ENCODE data around the gene THEM4.
"Not testable (repeated sequence)": the region's sequence is repeated elsewhere in the genome, so short reads cannot be mapped to it uniquely, and the experiment has no call there.

The THEM4 gene

DNA sequence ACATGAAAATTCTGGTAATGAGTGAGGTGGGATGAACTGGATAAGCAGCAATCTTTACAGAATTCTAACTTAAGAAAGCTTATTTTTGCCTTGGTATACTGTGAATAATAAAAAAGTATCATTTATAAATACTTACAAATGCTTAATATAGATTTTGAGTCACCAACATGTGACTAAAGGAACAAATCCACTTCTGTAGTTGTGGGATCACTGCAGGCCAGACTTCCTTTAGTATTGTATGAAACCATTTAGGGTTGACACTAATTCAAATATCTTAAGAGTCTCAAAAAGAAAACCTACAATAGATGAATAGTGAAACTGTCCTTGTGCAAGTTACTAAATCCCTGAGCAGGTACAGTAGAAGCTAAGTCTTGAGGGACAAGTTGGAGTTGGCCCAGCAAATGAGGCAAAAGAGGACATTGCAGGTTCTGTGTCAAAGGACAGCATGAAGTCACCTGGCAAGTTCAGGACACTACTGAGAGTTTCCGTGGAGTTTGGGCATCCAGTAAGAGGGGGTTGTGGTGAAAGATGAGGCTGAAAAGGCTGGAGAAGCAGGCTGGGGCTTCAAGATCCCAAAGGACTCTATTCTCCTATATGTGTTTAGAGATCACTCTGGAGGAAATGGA lies 5.9 kb upstream of the THEM4 start:
- ATAC-seq (replicated peaks) (no peak), DNase-seq (no peak)
- no peaks in the 10 kb centered on the region for H3K27me3 Mint-ChIP-seq
- H3K4me1 Mint-ChIP-seq: peaks cover 5 to 6% of the 10 kb centered on the region in 2 donors
- H3K36me3 Mint-ChIP-seq: no peaks in the 10 kb centered on the region
- H3K9me3 Mint-ChIP-seq: peaks cover 4% of the 10 kb centered on the region in 2 donors
- no peak overlapping the region for H3K27ac Mint-ChIP-seq
- H3K4me3 Mint-ChIP-seq: no peak overlapping the region

DNA sequence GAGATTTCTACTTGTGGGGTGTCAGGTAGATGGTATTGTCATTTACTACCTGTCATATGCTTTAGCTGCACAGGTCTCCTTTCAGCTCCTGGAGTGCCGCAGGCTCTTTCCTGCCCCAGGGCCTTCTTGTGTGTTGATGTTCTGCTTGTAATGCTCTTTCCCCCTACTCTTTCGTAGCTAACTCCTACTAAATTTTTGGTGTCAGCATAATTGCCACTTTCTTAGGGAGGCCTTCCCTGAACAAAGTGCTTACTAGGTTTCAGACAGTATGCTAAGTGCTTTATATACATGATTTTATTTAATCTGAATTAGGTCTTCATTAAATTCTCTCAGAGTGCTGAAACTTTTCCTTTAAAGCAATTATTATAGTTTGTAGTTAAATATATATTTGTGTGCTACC lies 4.8 kb upstream of the THEM4 start:
- ATAC-seq (replicated peaks) (no peak), DNase-seq (no peak)
- no peak overlapping the region for H3K27ac Mint-ChIP-seq
- no peaks in the 10 kb centered on the region for H3K36me3 Mint-ChIP-seq
- H3K27me3 Mint-ChIP-seq: no peaks in the 10 kb centered on the region
- no peak overlapping the region for H3K4me3 Mint-ChIP-seq
- H3K4me1 Mint-ChIP-seq: no peaks in the 10 kb centered on the region
- H3K9me3 Mint-ChIP-seq: no peaks in the 10 kb centered on the region

DNA sequence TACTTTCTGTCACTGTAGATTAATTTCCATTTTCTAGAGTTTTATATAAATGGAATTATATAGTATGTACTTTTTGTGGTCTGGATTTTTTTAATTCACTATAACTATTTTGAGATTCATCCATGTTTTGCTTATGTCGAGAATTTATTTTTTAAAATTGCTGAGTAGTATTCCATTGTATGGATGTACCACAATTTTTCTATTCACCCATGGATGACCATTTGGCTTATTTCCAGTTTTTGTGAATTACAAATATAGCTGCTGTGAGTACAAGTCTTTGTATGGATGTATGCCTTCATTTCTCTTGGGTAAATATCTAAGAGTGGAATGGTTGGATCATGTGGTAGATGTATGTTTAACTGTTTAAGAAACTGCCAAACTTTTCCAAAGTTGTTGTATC lies 3.7 kb upstream of the THEM4 start:
- H3K27ac Mint-ChIP-seq: no peak overlapping the region
- no peaks in the 10 kb centered on the region for H3K27me3 Mint-ChIP-seq
- H3K4me1 Mint-ChIP-seq: peaks cover 2 to 4% of the 10 kb centered on the region in 2 donors
- no peak for ATAC-seq (replicated peaks)
- no peak overlapping the region for H3K4me3 Mint-ChIP-seq
- DNase-seq: no peak
- no peaks in the 10 kb centered on the region for H3K9me3 Mint-ChIP-seq
- peaks cover 2 to 4% of the 10 kb centered on the region in 2 donors for H3K36me3 Mint-ChIP-seq

- no peak overlapping the region for H3K27ac Mint-ChIP-seq
- ATAC-seq (replicated peaks) (no peak), DNase-seq (no peak)
- no peaks in the 10 kb centered on the region for H3K27me3 Mint-ChIP-seq
- peaks cover 37 to 47% of the 10 kb centered on the region in 2 donors for H3K36me3 Mint-ChIP-seq
- peak overlapping the region; percentile 87 to 93 for H3K4me3 Mint-ChIP-seq
- H3K9me3 Mint-ChIP-seq: peaks cover 0 to 10% of the 10 kb centered on the region in 2 donors
- H3K4me1 Mint-ChIP-seq: peaks cover 5 to 14% of the 10 kb centered on the region in 2 donors
Observed at GRCh38 chr1:151908228-151908691, 1.1 kb downstream of the THEM4 start.

DNA sequence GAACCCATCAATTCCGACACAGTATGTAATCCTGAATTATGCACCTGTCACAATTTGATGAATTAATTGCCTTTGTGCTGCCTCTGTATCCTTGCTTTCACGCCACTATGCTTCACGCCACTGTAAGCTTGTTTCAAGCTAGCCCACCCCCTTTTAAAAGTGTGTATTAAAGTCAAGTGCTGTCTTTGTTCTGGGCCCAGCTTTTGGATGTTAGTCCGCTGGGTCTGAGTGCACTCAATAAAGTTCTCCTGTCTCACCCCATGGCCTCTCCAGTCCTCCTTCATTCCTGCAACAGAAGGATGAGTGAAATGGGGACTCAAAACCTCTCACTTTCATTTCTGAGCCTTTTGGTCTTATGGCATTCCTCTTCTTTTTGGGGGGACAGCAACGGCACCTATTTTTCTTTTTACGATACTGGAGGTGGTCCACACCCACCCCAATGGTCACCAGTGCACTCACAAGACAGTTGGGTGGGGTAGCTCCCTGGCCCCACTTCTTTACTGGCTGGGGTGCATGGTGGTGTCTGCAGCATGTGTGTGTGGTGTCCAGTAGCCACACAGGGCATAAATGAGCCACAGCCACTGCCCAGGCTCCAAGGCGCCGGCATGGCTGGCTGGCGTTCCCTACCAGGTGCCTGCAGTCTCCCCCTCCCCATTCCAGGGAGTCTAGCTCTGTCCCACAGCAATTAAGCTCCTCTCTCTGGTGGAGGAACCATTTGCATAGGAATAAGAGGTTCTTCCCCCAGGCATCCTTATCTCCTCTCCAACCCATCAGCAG lies 1.8 kb downstream of the THEM4 start:
- peak overlapping the region; percentile 20 for H3K27ac Mint-ChIP-seq
- DNase-seq: no peak
- H3K4me1 Mint-ChIP-seq: peaks cover 5 to 14% of the 10 kb centered on the region in 2 donors
- no peak for ATAC-seq (replicated peaks)
- peaks cover 38 to 49% of the 10 kb centered on the region in 2 donors for H3K36me3 Mint-ChIP-seq
- no peaks in the 10 kb centered on the region for H3K27me3 Mint-ChIP-seq
- H3K4me3 Mint-ChIP-seq: no peak overlapping the region
- peaks cover 0 to 10% of the 10 kb centered on the region in 2 donors for H3K9me3 Mint-ChIP-seq

- Mint-ChIP-seq H3K9me3 (peaks cover 5 to 15% of the 10 kb centered on the region in 2 donors), H3K4me1 (peaks cover 5 to 14% of the 10 kb centered on the region in 2 donors), H3K36me3 (peaks cover 50 to 62% of the 10 kb centered on the region in 2 donors)
- not testable (repeated sequence) for H3K27me3 Mint-ChIP-seq; H3K27ac Mint-ChIP-seq; ATAC-seq (replicated peaks); DNase-seq; H3K4me3 Mint-ChIP-seq
Observed at GRCh38 chr1:151906324-151906645, 3.0 kb downstream of the THEM4 start.

GRCh38 chr1:151905443-151906323 lies 3.6 kb downstream of the THEM4 start:
- peaks cover 5 to 18% of the 10 kb centered on the region in 2 donors for H3K9me3 Mint-ChIP-seq
- H3K36me3 Mint-ChIP-seq: peaks cover 53 to 66% of the 10 kb centered on the region in 2 donors
- H3K27ac Mint-ChIP-seq; DNase-seq; H3K4me3 Mint-ChIP-seq; ATAC-seq (replicated peaks); H3K27me3 Mint-ChIP-seq: not testable (repeated sequence)
- H3K4me1 Mint-ChIP-seq: peaks cover 5 to 14% of the 10 kb centered on the region in 2 donors

DNA sequence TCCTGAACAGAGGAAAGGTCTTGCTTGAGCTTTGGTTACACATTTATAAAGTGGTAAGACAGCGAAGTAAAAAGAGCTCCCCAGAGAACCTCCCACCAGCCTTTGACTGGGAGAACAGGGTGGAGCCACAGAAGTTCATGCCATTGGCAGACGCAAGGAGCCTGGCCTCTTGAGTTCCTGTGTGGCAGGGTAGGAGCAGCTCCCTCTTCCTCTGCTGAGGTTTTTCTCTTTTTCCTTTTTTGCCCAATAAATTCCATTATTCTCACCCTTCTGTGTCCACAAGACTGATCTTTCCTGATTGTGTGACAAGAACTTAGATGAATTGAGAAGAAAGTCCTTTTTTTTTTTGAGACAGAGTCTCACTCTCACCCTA lies 4.3 kb downstream of the THEM4 start:
- Mint-ChIP-seq H3K36me3 (peaks cover 58 to 71% of the 10 kb centered on the region in 2 donors), H3K9me3 (peaks cover 11 to 22% of the 10 kb centered on the region in 2 donors), H3K27me3 (no peaks in the 10 kb centered on the region), H3K4me1 (peaks cover 5 to 14% of the 10 kb centered on the region in 2 donors), H3K27ac (no peak overlapping the region), H3K4me3 (no peak overlapping the region)
- DNase-seq: no peak
- no peak for ATAC-seq (replicated peaks)

DNA sequence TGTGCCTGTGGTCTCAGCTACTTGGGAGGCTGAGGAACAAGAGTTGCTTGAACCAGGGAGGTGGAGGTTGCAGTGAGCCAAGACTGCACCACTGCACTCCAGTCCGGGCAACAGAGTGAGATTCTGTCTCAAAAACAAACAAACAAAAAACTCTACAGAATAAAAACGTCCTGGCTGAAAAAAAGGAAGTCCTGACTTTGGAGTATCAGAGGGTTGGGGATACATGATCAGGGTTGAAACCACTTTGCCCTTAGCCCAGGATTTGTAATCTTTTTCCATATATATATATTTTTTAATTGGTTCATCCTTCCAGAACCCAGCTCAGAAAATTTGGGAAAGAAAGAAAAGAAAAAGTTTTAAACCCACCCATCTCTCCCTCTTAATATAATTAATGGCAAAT lies 6.5 kb downstream of the THEM4 start:
- DNase-seq (no peak), ATAC-seq (replicated peaks) (no peak)
- Mint-ChIP-seq H3K27ac (no peak overlapping the region), H3K9me3 (peaks cover 20 to 29% of the 10 kb centered on the region in 2 donors), H3K27me3 (no peaks in the 10 kb centered on the region), H3K36me3 (peaks cover 68 to 84% of the 10 kb centered on the region in 2 donors), H3K4me1 (peaks cover 8 to 21% of the 10 kb centered on the region in 2 donors), H3K4me3 (no peak overlapping the region)

DNA sequence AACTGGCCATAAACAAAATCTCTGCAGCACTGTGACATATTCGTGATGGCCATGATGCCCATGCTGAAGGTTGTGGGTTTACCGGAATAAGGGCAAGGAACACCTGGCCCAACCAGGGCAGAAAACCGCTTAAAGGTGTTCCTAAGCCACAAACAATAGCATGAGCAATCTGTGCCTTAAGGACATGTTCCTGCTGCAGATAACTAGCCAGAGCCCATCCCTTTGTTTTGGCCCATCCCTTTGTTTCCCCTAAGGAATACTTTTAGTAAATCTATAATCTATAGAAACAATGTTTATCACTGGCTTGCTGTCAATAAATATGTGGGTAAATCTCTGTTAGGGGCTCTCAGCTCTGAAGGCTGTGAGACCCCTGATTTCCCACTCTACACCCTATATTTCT lies 8.5 kb downstream of the THEM4 start:
- not testable (repeated sequence) for DNase-seq; H3K27me3 Mint-ChIP-seq; H3K27ac Mint-ChIP-seq; H3K4me3 Mint-ChIP-seq; ATAC-seq (replicated peaks)
- Mint-ChIP-seq H3K9me3 (peaks cover 20 to 22% of the 10 kb centered on the region in 2 donors), H3K4me1 (peaks cover 8 to 19% of the 10 kb centered on the region in 2 donors), H3K36me3 (peaks cover 53 to 70% of the 10 kb centered on the region in 2 donors)

DNA sequence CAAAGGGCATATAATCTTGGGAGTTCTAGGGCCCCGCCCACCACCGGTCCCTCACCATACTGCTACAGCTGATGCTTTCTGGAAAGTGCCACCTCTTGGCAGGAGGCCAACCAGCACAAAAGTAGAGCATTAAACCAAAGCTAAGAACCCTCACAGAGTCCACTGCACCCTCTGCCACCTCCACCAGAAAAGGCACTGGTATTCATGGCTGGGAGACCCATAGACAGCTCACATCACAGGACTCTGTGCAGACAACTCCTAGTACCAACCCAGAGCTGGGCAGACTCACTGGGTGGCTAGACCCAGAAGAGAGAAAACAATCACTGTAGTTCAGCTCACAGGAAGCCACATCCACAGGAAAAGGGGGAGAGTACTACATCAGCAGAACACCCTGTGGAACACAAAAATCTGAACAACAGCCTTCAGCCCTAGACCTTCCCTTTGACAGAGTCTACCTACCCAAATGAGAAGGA lies 10.8 kb downstream of the THEM4 start:
- DNase-seq: no peak
- Mint-ChIP-seq H3K27ac (no peak overlapping the region), H3K27me3 (no peaks in the 10 kb centered on the region), H3K4me1 (peaks cover 6 to 12% of the 10 kb centered on the region in 2 donors), H3K4me3 (no peak overlapping the region), H3K9me3 (peaks cover 19 to 20% of the 10 kb centered on the region in 2 donors), H3K36me3 (peaks cover 44 to 65% of the 10 kb centered on the region in 2 donors)
- no peak for ATAC-seq (replicated peaks)

DNA sequence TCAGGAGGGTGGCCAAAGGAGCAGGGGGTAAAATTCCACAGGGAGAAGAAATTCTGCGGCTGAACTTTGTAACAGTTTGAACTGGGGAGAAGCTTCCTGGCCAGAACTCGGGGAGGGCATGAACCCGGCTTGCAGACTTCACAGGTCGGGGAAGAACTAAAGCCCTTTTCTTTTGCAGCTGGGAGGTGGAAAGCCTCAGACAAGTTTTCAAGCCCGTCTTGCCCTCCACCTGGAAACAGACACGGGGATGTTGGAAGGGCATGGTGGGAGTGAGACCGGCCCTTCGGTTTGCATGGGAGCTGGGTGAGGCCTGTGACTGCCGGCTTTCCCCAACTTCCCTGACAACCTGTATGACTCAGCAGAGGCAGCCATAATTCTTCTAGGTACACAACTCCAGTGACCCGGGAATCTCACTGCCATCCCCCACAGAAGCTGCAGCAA lies 11.3 kb downstream of the THEM4 start:
- H3K4me1 Mint-ChIP-seq: peaks cover 6 to 12% of the 10 kb centered on the region in 2 donors
- H3K27ac Mint-ChIP-seq: no peak overlapping the region
- no peak overlapping the region for H3K4me3 Mint-ChIP-seq
- no peak for DNase-seq
- no peaks in the 10 kb centered on the region for H3K27me3 Mint-ChIP-seq
- H3K36me3 Mint-ChIP-seq: peaks cover 47 to 68% of the 10 kb centered on the region in 2 donors
- peaks cover 19 to 20% of the 10 kb centered on the region in 2 donors for H3K9me3 Mint-ChIP-seq
- no peak for ATAC-seq (replicated peaks)

- no peak for ATAC-seq (replicated peaks)
- no peaks in the 10 kb centered on the region for H3K9me3 Mint-ChIP-seq
- H3K4me3 Mint-ChIP-seq: no peak overlapping the region
- H3K27me3 Mint-ChIP-seq: no peaks in the 10 kb centered on the region
- H3K27ac Mint-ChIP-seq: no peak overlapping the region
- no peak for DNase-seq
- peaks cover 37 to 57% of the 10 kb centered on the region in 2 donors for H3K36me3 Mint-ChIP-seq
- H3K4me1 Mint-ChIP-seq: peaks cover 0 to 4% of the 10 kb centered on the region in 2 donors
Observed at GRCh38 chr1:151893176-151893924, 16.0 kb downstream of the THEM4 start.

All from stimulated activated naive B cell treated with anti-CD40 and anti-IgM and Interleukin-4, amounts not matched to agents 10 μg/mL and 1 μg/mL and 100 μg/mL, for 72 hours (primary cell).